Measurements from ENCODE around the gene CNOT11. TPM values are rescaled to one million over a fixed set of nuclear protein-coding genes. Genes with fewer than 3 reads are reported as not detected.

The CNOT11 gene
- total and polyA plus RNA-seq, 2 of the 13 experiments (the other 11 are each of a cell fraction or from before 2014, with no cell fraction given): 114 to 209 TPM

DNA sequence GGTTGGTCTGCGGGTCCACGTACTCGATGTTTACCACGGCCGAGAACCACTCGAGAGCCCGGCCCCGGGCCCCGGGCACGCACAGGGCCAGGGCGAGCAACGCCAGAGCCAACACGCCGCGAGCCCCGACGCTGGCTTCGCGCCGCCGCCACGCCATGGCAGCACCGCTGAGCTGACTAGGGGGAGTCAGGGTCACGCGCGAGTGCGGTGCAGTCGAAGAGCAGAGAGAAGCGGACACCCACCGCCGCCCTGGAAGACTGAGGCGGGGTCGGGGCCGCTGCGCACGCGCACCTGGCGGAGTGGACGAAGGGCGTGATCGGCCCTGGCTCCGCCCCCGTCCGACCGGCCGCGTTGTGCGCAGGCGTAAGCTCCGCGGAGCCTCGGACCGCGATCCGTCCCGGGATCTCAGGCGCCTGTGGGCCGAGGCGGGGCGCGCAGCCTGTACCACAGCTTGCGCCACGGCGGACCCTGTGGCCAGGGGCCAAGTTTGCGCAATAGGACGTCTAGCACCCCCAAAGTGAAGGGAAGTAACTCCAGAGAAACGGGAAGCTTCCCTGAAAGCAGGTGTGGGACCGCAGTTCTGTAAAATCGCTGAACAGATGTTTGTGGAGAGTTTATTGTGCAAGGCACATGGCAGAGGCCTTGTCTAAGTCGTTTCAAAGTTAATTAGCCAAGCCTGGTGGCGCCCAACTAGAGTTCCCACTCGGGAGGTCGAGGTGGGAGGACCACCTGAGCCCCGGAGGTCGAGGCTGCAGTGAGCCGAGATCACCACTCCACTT is 55.9 kb downstream of the CNOT11 start, which contains the start of gene RNF149 (continued):
- TF ChIP-seq, protein P1, sequence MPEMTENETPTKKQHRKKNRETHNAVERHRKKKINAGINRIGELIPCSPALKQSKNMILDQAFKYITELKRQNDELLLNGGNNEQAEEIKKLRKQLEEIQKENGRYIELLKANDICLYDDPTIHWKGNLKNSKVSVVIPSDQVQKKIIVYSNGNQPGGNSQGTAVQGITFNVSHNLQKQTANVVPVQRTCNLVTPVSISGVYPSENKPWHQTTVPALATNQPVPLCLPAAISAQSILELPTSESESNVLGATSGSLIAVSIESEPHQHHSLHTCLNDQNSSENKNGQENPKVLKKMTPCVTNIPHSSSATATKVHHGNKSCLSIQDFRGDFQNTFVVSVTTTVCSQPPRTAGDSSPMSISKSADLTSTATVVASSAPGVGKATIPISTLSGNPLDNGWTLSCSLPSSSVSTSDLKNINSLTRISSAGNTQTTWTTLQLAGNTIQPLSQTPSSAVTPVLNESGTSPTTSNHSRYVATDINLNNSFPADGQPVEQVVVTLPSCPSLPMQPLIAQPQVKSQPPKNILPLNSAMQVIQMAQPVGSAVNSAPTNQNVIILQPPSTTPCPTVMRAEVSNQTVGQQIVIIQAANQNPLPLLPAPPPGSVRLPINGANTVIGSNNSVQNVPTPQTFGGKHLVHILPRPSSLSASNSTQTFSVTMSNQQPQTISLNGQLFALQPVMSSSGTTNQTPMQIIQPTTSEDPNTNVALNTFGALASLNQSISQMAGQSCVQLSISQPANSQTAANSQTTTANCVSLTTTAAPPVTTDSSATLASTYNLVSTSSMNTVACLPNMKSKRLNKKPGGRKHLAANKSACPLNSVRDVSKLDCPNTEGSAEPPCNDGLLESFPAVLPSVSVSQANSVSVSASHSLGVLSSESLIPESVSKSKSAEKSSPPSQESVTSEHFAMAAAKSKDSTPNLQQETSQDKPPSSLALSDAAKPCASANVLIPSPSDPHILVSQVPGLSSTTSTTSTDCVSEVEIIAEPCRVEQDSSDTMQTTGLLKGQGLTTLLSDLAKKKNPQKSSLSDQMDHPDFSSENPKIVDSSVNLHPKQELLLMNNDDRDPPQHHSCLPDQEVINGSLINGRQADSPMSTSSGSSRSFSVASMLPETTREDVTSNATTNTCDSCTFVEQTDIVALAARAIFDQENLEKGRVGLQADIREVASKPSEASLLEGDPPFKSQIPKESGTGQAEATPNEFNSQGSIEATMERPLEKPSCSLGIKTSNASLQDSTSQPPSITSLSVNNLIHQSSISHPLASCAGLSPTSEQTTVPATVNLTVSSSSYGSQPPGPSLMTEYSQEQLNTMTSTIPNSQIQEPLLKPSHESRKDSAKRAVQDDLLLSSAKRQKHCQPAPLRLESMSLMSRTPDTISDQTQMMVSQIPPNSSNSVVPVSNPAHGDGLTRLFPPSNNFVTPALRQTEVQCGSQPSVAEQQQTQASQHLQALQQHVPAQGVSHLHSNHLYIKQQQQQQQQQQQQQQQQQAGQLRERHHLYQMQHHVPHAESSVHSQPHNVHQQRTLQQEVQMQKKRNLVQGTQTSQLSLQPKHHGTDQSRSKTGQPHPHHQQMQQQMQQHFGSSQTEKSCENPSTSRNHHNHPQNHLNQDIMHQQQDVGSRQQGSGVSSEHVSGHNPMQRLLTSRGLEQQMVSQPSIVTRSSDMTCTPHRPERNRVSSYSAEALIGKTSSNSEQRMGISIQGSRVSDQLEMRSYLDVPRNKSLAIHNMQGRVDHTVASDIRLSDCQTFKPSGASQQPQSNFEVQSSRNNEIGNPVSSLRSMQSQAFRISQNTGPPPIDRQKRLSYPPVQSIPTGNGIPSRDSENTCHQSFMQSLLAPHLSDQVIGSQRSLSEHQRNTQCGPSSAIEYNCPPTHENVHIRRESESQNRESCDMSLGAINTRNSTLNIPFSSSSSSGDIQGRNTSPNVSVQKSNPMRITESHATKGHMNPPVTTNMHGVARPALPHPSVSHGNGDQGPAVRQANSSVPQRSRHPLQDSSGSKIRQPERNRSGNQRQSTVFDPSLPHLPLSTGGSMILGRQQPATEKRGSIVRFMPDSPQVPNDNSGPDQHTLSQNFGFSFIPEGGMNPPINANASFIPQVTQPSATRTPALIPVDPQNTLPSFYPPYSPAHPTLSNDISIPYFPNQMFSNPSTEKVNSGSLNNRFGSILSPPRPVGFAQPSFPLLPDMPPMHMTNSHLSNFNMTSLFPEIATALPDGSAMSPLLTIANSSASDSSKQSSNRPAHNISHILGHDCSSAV (CRISPR knock-in tag; IDR thresholded peaks at IDR 0.05; ENCODE audit: borderline replicate concordance): no peak
- peak; percentile 93 for TF ChIP-seq HOXD1 (CRISPR knock-in tag; IDR thresholded peaks at IDR 0.05)
- peak; percentile 94 for TF ChIP-seq ZNF616 (CRISPR knock-in tag; IDR thresholded peaks at IDR 0.05; ENCODE audit: low read depth)
- no peak; the same call in none of the 2 replicates for TF ChIP-seq KMT2B (CRISPR knock-in tag; IDR thresholded peaks at IDR 0.05)
- TF ChIP-seq FOXK1 (CRISPR knock-in tag; IDR thresholded peaks at IDR 0.05; ENCODE audit: borderline replicate concordance, low read depth): no peak
- TF ChIP-seq, protein P2, sequence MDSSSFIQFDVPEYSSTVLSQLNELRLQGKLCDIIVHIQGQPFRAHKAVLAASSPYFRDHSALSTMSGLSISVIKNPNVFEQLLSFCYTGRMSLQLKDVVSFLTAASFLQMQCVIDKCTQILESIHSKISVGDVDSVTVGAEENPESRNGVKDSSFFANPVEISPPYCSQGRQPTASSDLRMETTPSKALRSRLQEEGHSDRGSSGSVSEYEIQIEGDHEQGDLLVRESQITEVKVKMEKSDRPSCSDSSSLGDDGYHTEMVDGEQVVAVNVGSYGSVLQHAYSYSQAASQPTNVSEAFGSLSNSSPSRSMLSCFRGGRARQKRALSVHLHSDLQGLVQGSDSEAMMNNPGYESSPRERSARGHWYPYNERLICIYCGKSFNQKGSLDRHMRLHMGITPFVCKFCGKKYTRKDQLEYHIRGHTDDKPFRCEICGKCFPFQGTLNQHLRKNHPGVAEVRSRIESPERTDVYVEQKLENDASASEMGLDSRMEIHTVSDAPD (CRISPR knock-in tag; IDR thresholded peaks at IDR 0.05): peak; percentile 88
- TF ChIP-seq, protein P3, sequence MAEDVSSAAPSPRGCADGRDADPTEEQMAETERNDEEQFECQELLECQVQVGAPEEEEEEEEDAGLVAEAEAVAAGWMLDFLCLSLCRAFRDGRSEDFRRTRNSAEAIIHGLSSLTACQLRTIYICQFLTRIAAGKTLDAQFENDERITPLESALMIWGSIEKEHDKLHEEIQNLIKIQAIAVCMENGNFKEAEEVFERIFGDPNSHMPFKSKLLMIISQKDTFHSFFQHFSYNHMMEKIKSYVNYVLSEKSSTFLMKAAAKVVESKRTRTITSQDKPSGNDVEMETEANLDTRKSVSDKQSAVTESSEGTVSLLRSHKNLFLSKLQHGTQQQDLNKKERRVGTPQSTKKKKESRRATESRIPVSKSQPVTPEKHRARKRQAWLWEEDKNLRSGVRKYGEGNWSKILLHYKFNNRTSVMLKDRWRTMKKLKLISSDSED (CRISPR knock-in tag; IDR thresholded peaks at IDR 0.05): no peak
- TF ChIP-seq, protein P4, sequence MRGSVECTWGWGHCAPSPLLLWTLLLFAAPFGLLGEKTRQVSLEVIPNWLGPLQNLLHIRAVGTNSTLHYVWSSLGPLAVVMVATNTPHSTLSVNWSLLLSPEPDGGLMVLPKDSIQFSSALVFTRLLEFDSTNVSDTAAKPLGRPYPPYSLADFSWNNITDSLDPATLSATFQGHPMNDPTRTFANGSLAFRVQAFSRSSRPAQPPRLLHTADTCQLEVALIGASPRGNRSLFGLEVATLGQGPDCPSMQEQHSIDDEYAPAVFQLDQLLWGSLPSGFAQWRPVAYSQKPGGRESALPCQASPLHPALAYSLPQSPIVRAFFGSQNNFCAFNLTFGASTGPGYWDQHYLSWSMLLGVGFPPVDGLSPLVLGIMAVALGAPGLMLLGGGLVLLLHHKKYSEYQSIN (CRISPR knock-in tag; IDR thresholded peaks at IDR 0.05; ENCODE audit: borderline replicate concordance): no peak
- TF ChIP-seq, protein P5, sequence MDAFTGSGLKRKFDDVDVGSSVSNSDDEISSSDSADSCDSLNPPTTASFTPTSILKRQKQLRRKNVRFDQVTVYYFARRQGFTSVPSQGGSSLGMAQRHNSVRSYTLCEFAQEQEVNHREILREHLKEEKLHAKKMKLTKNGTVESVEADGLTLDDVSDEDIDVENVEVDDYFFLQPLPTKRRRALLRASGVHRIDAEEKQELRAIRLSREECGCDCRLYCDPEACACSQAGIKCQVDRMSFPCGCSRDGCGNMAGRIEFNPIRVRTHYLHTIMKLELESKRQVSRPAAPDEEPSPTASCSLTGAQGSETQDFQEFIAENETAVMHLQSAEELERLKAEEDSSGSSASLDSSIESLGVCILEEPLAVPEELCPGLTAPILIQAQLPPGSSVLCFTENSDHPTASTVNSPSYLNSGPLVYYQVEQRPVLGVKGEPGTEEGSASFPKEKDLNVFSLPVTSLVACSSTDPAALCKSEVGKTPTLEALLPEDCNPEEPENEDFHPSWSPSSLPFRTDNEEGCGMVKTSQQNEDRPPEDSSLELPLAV (CRISPR knock-in tag; conservative IDR thresholded peaks at IDR 0.05; ENCODE audit: low read depth): 0 out of 2 replicates have a peak, but pooled peaks have one; percentile 6
- peak; percentile 99 for TF ChIP-seq ZBTB7B (CRISPR knock-in tag; IDR thresholded peaks at IDR 0.05)
- TF ChIP-seq ZNF552 (CRISPR knock-in tag; IDR thresholded peaks at IDR 0.05; ENCODE audit: borderline replicate concordance): peak; percentile 85
- no peak for TF ChIP-seq ZNF432 (CRISPR knock-in tag; IDR thresholded peaks at IDR 0.05; ENCODE audit: borderline replicate concordance)
- peak; percentile 78 for TF ChIP-seq ARHGAP35 (CRISPR knock-in tag; IDR thresholded peaks at IDR 0.05; ENCODE audit: borderline replicate concordance)

All from HepG2 (cell line).